H7 (cell line): ENCODE results near the gene FJX1. TPM values are rescaled to one million over a fixed set of nuclear protein-coding genes. Genes with fewer than 3 reads are reported as not detected.

Experiments used
- DNase-seq: peaks from one replicate; pipeline ENCODE4 v3.0.0; 2012
- H3K27me3 ChIP-seq: 2 replicates; pipeline ENCODE4 v1.6.0; 2011; ENCODE audit warnings: mild to moderate bottlenecking, low read length; ENCODE audit not compliant: control insufficient read depth, insufficient read depth
- H3K36me3 ChIP-seq: replicated peaks from 2 replicates; pipeline ENCODE4 v1.5.1; 2011; ENCODE audit warnings: low read length; ENCODE audit not compliant: control insufficient read depth, insufficient read depth
- H3K4me3 ChIP-seq: 2 replicates; pipeline ENCODE4 v1.5.1; 2011; ENCODE audit warnings: low read depth, mild to moderate bottlenecking, control low read depth, low read length, moderate library complexity; ENCODE audit not compliant: insufficient read depth
- total RNA-seq: library from RNA; depleted of rRNA; stranded (reverse); fragments of >200 nt; shearing (Covaris generic); gene quantifications from 2 replicates; pipeline ENCODE4 v1.2.3, GENCODE V29; 2014; rRNA removed

FJX1 gene, protein sequence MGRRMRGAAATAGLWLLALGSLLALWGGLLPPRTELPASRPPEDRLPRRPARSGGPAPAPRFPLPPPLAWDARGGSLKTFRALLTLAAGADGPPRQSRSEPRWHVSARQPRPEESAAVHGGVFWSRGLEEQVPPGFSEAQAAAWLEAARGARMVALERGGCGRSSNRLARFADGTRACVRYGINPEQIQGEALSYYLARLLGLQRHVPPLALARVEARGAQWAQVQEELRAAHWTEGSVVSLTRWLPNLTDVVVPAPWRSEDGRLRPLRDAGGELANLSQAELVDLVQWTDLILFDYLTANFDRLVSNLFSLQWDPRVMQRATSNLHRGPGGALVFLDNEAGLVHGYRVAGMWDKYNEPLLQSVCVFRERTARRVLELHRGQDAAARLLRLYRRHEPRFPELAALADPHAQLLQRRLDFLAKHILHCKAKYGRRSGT
- total RNA-seq = 20.6 TPM in 2 replicates

DNA sequence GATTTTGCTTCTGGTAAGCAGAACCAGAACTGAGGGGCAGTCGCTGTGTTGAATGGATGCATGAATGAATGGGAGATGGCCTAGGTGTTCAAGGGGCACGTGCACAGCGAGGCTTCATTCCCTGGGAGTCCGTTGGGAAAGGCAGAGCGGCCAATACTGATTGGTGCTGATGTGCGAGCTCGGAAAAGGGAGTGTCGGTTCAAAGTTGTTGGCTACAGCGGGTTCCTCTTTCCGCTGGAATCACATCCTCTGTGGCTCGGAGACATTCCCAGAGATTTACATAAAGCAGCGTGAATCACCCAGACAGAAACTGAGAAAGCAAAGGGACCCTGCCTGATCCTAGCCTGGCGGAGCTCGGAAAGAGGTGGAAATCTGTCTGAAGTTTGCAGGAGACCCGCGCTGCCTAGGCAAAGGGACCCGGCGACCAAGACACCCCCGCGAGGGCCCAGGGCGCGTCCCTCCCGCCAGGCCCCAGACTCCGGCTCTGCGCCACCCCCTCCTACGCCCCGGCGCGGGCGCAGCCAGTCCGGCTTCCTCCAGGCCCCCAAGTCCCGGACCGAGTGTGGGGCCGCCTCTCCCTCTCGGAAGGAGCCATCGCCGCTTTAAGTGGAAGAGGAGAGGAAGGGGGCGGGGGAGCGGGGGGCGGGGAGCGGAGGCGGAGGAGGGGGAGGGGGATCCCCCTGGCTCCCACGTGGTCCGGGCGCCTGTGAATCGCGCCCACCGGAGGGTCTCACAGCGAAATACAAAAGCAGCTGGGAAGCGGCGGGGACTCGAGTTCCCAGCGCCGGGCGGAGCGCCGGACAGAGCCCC is at the start of gene FJX1:
Gene FJX1, plus strand, starts transcription at position 774 of the 810 bp plus-strand sequence. CDS start 177 bp downstream, outside the sequence.
- Histone ChIP-seq H3K36me3 (no peaks in the 10 kb centered on the region), H3K27me3 (peaks cover 29% of the 10 kb centered on the region)
- DNase-seq = peak; percentile 97

DNA sequence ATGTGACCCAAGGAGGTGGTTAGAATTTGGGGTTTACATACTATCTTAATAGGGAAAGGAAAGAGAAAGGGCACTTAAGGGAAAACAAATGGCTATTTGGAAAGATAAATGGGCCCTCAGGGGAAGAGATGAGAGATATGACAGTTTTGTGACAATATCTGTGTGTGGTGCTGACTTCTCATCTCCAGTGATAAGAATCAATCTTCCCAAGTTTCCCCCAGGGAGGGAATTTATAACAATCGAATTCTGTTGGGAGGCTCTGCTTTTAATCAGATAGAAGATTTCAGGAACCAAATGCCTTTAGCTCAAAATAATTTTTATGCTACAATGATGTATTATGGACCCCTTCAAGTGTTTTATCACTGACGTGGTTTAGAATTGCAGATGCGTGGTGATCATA is 46.6 kb upstream of the FJX1 start:
- Histone ChIP-seq H3K27me3 (no peaks in the 10 kb centered on the region), H3K4me3 (no peak overlapping the region), H3K36me3 (no peaks in the 10 kb centered on the region)
- no peak for DNase-seq

More for the DNA sequence above, at the start of gene FJX1:
- peak within 1 kb of the TSS; percentile 60 for H3K4me3 ChIP-seq

DNA sequence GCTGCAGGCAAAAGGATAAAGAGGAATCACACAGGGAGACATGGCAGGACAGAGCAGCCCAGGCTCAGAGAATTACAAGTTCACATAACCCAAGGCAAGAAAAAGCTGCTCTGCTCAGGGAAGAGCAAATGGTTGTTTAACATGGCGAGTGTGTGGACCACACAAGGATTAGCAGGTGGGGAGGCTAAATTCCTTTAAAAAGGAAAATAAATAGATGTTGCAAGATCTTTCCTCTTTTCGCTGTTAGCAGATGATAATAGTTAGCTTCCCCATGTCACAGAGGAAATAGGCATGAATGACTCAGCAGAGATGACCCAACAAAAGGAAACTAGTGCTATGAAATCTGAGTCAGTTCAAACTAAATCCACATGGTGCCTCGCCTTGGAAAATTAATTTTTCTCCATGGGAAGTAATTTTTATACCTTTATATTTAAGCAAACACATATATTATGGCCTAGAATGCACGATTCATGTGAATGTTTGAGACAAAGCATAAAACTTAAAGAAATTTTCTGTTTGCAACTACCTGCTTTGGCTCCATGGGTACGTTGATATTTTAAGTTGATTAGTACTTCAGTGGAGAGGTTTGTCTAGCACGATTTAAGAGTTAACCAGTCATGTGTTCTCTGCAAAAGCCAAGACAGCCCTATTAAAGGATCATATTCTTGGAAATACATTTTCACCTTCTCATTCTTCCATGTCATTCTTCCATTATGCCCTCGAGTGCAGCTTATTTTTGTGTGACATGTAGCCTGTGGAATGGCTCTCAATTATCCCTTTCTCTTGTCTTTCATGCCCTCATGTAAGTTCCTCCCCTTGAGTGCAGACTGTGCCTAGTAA is 38.5 kb upstream of the FJX1 start:
- DNase-seq = no peak
- Histone ChIP-seq H3K36me3 (no peaks in the 10 kb centered on the region), H3K4me3 (no peak overlapping the region), H3K27me3 (no peaks in the 10 kb centered on the region; the same call in 1 of the 2 replicates)

- no peaks in the 10 kb centered on the region for H3K36me3 ChIP-seq
- H3K4me3 ChIP-seq = no peak overlapping the region
- DNase-seq = no peak
- no peaks in the 10 kb centered on the region; the same call in 1 of the 2 replicates for H3K27me3 ChIP-seq
These were observed 37.9 kb upstream of the FJX1 start for GRCh38 chr11:35580397-35580781.

GRCh38 chr11:35582033-35582432 is 36.2 kb upstream of the FJX1 start:
- no peak for DNase-seq
- H3K27me3 ChIP-seq = no peaks in the 10 kb centered on the region; the same call in 1 of the 2 replicates

GRCh38 chr11:35583126-35583525 is 35.1 kb upstream of the FJX1 start:
- H3K36me3 ChIP-seq = no peaks in the 10 kb centered on the region
- no peak for DNase-seq
- H3K4me3 ChIP-seq = no peak overlapping the region
- H3K27me3 ChIP-seq = no peaks in the 10 kb centered on the region; the same call in 1 of the 2 replicates

More at GRCh38 chr11:35582033-35582432, 36.2 kb upstream of the FJX1 start:
- H3K36me3 ChIP-seq = no peaks in the 10 kb centered on the region
- no peak overlapping the region for H3K4me3 ChIP-seq

DNA sequence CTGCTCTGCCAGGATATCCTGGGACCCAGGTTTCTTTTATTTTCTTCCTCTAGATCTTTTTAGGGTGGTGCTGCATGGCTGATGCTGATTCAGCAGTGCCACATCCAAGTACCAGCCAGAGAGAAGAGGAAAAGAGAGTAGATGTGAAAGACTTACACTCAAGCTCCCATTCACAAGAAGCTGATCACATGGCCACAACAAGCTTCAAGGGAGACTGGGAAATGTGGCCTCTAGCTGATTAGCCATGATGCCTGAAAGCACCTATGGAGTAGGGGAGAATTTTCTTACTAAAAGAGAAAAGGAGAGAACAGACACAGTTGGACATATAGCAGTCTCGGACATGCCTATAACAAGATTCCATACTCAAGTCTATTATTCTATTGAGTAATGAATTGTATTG is 34.4 kb upstream of the FJX1 start:
- DNase-seq = no peak
- no peaks in the 10 kb centered on the region; the same call in 1 of the 2 replicates for H3K27me3 ChIP-seq
- no peak overlapping the region for H3K4me3 ChIP-seq
- H3K36me3 ChIP-seq = no peaks in the 10 kb centered on the region

- no peak for DNase-seq
- Histone ChIP-seq H3K4me3 (no peak overlapping the region), H3K27me3 (no peaks in the 10 kb centered on the region; the same call in 1 of the 2 replicates), H3K36me3 (no peaks in the 10 kb centered on the region)
These were observed 33.9 kb upstream of the FJX1 start for GRCh38 chr11:35584321-35584720.

DNA sequence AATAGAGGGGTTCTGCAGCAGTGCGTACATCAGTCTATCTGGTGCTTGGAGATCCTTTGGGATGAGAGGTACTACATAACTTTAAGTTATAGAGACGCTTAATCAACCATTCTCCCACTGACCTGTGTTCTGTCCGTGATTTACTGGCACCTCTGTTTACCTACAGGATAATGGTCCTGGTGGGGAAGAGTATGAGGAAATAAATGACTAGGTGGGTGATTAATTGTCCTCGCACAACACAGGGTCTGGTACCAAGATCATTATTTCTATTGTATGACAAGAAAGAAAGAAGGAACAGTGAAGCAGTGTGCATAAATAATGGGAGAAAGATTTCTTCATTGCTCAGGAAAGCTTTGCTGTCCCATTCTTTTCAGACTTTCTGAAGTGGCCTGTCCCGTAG is 32.8 kb upstream of the FJX1 start:
- Histone ChIP-seq H3K27me3 (no peaks in the 10 kb centered on the region; the same call in 1 of the 2 replicates), H3K4me3 (no peak overlapping the region), H3K36me3 (no peaks in the 10 kb centered on the region)
- DNase-seq = no peak

DNA sequence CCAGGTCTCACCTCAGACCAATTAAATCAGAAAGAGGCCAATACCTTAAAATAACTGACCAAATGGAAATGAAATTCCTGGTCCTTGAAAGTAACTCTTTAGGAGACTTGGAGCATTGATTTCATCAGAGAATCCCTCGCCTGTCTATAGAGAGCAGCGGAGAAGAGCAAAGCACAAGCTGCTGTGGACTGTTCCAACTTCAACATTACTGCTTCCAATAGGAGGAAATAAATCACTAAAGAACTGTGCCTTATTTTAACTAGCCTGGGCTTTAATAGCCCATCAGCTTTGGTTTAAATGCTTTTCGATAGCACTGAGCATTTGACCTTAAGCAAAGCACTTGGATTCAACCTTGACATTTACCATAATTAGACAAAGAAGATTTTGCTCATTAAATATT is 32.0 kb upstream of the FJX1 start:
- Histone ChIP-seq H3K4me3 (no peak overlapping the region), H3K36me3 (no peaks in the 10 kb centered on the region), H3K27me3 (no peaks in the 10 kb centered on the region; the same call in 1 of the 2 replicates)
- no peak for DNase-seq

- no peak for DNase-seq
These were observed 30.3 kb upstream of the FJX1 start for GRCh38 chr11:35587972-35588371.

GRCh38 chr11:35588627-35589026 is 29.6 kb upstream of the FJX1 start:
- H3K36me3 ChIP-seq = no peaks in the 10 kb centered on the region
- no peak for DNase-seq
- no peaks in the 10 kb centered on the region; the same call in 1 of the 2 replicates for H3K27me3 ChIP-seq
- no peak overlapping the region for H3K4me3 ChIP-seq

More at GRCh38 chr11:35587972-35588371, 30.3 kb upstream of the FJX1 start:
- H3K36me3 ChIP-seq = no peaks in the 10 kb centered on the region
- H3K27me3 ChIP-seq = no peaks in the 10 kb centered on the region; the same call in 1 of the 2 replicates
- H3K4me3 ChIP-seq = no peak overlapping the region

GRCh38 chr11:35589281-35589680 is 29.0 kb upstream of the FJX1 start:
- H3K4me3 ChIP-seq = no peak overlapping the region
- DNase-seq = no peak
- H3K27me3 ChIP-seq = no peaks in the 10 kb centered on the region; the same call in 1 of the 2 replicates
- H3K36me3 ChIP-seq = no peaks in the 10 kb centered on the region

- Histone ChIP-seq H3K27me3 (no peaks in the 10 kb centered on the region; the same call in 1 of the 2 replicates), H3K4me3 (no peak overlapping the region)
These were observed 27.8 kb upstream of the FJX1 start for GRCh38 chr11:35590412-35590811.

More at GRCh38 chr11:35590412-35590811, 27.8 kb upstream of the FJX1 start:
- no peaks in the 10 kb centered on the region for H3K36me3 ChIP-seq
- DNase-seq = no peak
